Measurements from ENCODE around the gene TSBP1.

DNA sequence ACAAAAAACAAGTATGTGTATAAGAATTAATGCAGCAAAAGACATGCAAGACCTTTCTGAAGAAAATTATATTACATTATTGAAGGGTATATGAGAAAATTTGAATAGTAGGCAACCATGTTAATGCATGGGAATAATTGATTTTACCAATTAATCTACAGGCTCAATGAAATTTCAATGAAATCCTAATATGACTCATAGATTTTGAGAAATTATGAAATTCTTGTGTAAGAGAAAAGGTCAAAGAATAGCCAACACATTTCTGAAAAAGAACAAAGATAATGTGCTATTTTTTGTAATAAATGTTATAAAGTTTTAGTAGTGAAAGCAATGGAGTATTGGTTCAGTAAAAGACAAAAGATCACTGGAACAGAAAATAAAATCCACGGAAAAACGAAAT lies 18.4 kb downstream of the TSBP1 start:
- no peak for TF ChIP-seq POLR2A (IDR thresholded peaks at IDR 0.05)
- TF ChIP-seq, protein P1, sequence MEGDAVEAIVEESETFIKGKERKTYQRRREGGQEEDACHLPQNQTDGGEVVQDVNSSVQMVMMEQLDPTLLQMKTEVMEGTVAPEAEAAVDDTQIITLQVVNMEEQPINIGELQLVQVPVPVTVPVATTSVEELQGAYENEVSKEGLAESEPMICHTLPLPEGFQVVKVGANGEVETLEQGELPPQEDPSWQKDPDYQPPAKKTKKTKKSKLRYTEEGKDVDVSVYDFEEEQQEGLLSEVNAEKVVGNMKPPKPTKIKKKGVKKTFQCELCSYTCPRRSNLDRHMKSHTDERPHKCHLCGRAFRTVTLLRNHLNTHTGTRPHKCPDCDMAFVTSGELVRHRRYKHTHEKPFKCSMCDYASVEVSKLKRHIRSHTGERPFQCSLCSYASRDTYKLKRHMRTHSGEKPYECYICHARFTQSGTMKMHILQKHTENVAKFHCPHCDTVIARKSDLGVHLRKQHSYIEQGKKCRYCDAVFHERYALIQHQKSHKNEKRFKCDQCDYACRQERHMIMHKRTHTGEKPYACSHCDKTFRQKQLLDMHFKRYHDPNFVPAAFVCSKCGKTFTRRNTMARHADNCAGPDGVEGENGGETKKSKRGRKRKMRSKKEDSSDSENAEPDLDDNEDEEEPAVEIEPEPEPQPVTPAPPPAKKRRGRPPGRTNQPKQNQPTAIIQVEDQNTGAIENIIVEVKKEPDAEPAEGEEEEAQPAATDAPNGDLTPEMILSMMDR (IDR thresholded peaks at IDR 0.05), result no peak
